Measurements from ENCODE around the gene PLD3. TPM values are rescaled to one million over a fixed set of nuclear protein-coding genes. Genes with fewer than 3 reads are reported as not detected.

PLD3 gene
- polyA plus RNA-seq, 4 donors = 48.1 to 314 (median 93.6) TPM

- Histone ChIP-seq H3K4me3 (ENCODE audit: low read depth in 1 of 3, low read length in 3 of 3) (peak overlapping the region; percentile 10 to 83 (median 69)), H3K9me3 (ENCODE audit: control insufficient read depth in 2 of 2, insufficient read depth in 1 of 2, low read depth in 1 of 2, low read length in 1 of 2) (no peaks in the 10 kb centered on the region), H3K27me3 (ENCODE audit: control insufficient read depth in 3 of 3, insufficient read depth in 3 of 3, low read length in 3 of 3) (no peaks in the 10 kb centered on the region), H3K36me3 (ENCODE audit: control insufficient read depth in 3 of 3, insufficient read depth in 2 of 3, low read depth in 1 of 3, low read length in 3 of 3) (no peaks in the 10 kb centered on the region), H3K27ac (ENCODE audit: low read depth in 1 of 3, low read length in 2 of 3) (peak overlapping the region in 2 of 3 donors; percentile 13 to 44), H3K4me1 (ENCODE audit: control insufficient read depth in 3 of 3, insufficient read depth in 2 of 3, low read depth in 1 of 3, low read length in 2 of 3) (peaks cover 0 to 3% (median 0%) of the 10 kb centered on the region in 3 donors)
- DNase-seq (peak; percentile 37 to 53), FAIRE-seq (no peak)
- 14 to 15% (median 15%) methylated on average over 17 of the region's 17 CpGs for WGBS, 3 donors
Observed at GRCh38 chr19:40348961-40349507, 539 bp downstream of the PLD3 start.

- no peaks in the 10 kb centered on the region for H3K9me3 ChIP-seq (ENCODE audit: control insufficient read depth in 2 of 2, insufficient read depth in 1 of 2, low read depth in 1 of 2, low read length in 1 of 2)
- WGBS, 3 donors = 81 to 93% (median 83%) methylated on average over 9 of the region's 9 CpGs
Observed at GRCh38 chr19:40355975-40356680, 7.6 kb downstream of the PLD3 start.

DNA sequence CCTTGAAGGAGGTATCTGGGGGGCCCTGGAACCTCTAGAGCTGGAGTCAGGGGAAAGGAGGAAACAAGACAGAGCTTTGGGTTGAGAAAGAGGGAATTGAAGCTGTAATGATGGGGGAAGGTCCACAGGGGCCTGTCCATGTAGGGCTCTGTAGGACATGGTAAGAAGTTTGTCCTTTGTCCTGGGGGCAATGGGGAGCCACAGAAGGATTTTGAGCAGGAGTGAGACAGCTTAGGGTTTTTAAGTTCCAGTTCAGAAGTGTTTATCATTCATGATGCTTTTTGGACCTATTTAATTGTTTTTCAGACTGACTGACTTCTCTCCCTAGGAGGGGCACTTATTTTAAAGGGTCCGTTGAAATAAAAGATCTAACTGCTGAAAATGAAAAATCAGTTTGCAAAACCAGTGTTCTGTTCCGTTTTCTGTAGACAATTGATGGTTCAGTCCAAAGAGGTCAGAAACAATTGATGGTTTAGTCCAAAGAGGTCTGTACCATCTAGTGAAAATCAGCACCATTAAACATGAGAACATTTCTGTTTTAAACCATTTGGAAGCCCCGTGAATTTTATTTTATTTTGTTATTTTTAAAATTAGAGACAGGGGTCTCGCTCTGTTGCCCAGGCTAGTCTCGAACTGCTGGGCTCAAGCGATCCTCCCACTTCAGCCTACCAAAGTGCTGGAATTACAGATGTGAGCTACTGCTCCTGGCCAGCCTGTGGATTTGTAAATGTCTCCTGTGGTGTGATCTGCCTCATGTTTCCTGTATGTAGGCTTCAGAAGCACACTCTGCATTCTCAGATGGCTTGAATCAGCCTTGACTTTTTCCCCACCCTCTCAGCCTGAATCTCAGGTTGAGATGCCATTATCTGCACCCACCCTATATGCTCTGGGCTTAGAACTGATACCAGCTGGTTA, 8.4 kb downstream of the PLD3 start:
- Histone ChIP-seq H3K4me3 (ENCODE audit: low read depth in 1 of 3, low read length in 3 of 3) (no peak overlapping the region), H3K27me3 (ENCODE audit: control insufficient read depth in 3 of 3, insufficient read depth in 3 of 3, low read length in 3 of 3) (no peaks in the 10 kb centered on the region), H3K36me3 (ENCODE audit: control insufficient read depth in 3 of 3, insufficient read depth in 2 of 3, low read depth in 1 of 3, low read length in 3 of 3) (peaks cover 0 to 43% (median 0%) of the 10 kb centered on the region in 3 donors), H3K27ac (ENCODE audit: low read depth in 1 of 3, low read length in 2 of 3) (no peak overlapping the region), H3K4me1 (ENCODE audit: control insufficient read depth in 3 of 3, insufficient read depth in 2 of 3, low read depth in 1 of 3, low read length in 2 of 3) (no peaks in the 10 kb centered on the region), H3K9me3 (ENCODE audit: control insufficient read depth in 2 of 2, insufficient read depth in 1 of 2, low read depth in 1 of 2, low read length in 1 of 2) (no peaks in the 10 kb centered on the region)
- DNase-seq (no peak), FAIRE-seq (no peak)
- WGBS, 3 donors = 88 to 94% (median 93%) methylated on average over 6 of the region's 6 CpGs

More at GRCh38 chr19:40355975-40356680, 7.6 kb downstream of the PLD3 start:
- Histone ChIP-seq H3K36me3 (ENCODE audit: control insufficient read depth in 3 of 3, insufficient read depth in 2 of 3, low read depth in 1 of 3, low read length in 3 of 3) (peaks cover 0 to 41% (median 0%) of the 10 kb centered on the region in 3 donors), H3K27me3 (ENCODE audit: control insufficient read depth in 3 of 3, insufficient read depth in 3 of 3, low read length in 3 of 3) (no peaks in the 10 kb centered on the region), H3K4me1 (ENCODE audit: control insufficient read depth in 3 of 3, insufficient read depth in 2 of 3, low read depth in 1 of 3, low read length in 2 of 3) (no peaks in the 10 kb centered on the region), H3K27ac (ENCODE audit: low read depth in 1 of 3, low read length in 2 of 3) (no peak overlapping the region), H3K4me3 (ENCODE audit: low read depth in 1 of 3, low read length in 3 of 3) (no peak overlapping the region)
- FAIRE-seq = no peak
- no peak for DNase-seq

GRCh38 chr19:40357640-40358039, 9.1 kb downstream of the PLD3 start:
- Histone ChIP-seq H3K27ac (ENCODE audit: low read depth in 1 of 3, low read length in 2 of 3) (no peak overlapping the region), H3K9me3 (ENCODE audit: control insufficient read depth in 2 of 2, insufficient read depth in 1 of 2, low read depth in 1 of 2, low read length in 1 of 2) (no peaks in the 10 kb centered on the region), H3K36me3 (ENCODE audit: control insufficient read depth in 3 of 3, insufficient read depth in 2 of 3, low read depth in 1 of 3, low read length in 3 of 3) (peaks cover 0 to 45% (median 0%) of the 10 kb centered on the region in 3 donors), H3K4me3 (ENCODE audit: low read depth in 1 of 3, low read length in 3 of 3) (no peak overlapping the region), H3K27me3 (ENCODE audit: control insufficient read depth in 3 of 3, insufficient read depth in 3 of 3, low read length in 3 of 3) (no peaks in the 10 kb centered on the region), H3K4me1 (ENCODE audit: control insufficient read depth in 3 of 3, insufficient read depth in 2 of 3, low read depth in 1 of 3, low read length in 2 of 3) (no peaks in the 10 kb centered on the region)
- 78 to 93% (median 87%) methylated on average over 3 of the region's 3 CpGs for WGBS, 3 donors
- FAIRE-seq = no peak
- no peak for DNase-seq

DNA sequence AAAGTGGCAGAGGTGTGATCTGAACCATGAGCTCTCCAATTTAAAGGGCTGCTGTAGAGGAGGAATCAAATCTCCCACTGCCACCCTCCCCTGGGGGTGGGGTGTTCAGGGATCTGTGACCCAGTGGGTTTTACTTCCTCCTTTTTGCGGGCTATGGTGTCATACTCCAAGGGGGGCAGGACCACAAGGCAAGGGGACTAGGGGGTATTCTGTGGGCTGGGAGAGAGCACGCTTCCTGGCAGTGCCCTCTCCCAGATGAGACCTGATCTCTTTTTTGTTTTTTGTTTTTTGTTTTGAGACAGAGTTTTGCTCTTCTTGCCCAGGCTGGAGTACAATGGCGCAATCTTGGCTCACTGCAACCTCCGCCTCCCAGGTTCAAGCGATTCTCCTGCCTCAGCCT, 10.3 kb downstream of the PLD3 start:
- H3K4me3 ChIP-seq (ENCODE audit: low read depth in 1 of 3, low read length in 3 of 3) = no peak overlapping the region
- H3K4me1 ChIP-seq (ENCODE audit: control insufficient read depth in 3 of 3, insufficient read depth in 2 of 3, low read depth in 1 of 3, low read length in 2 of 3) = no peaks in the 10 kb centered on the region
- FAIRE-seq (no peak), DNase-seq (no peak)
- peaks cover 0 to 47% (median 0%) of the 10 kb centered on the region in 3 donors for H3K36me3 ChIP-seq (ENCODE audit: control insufficient read depth in 3 of 3, insufficient read depth in 2 of 3, low read depth in 1 of 3, low read length in 3 of 3)
- H3K9me3 ChIP-seq (ENCODE audit: control insufficient read depth in 2 of 2, insufficient read depth in 1 of 2, low read depth in 1 of 2, low read length in 1 of 2) = no peaks in the 10 kb centered on the region
- H3K27me3 ChIP-seq (ENCODE audit: control insufficient read depth in 3 of 3, insufficient read depth in 3 of 3, low read length in 3 of 3) = no peaks in the 10 kb centered on the region
- 90 to 96% (median 94%) methylated on average over 4 to 5 of the region's 5 CpGs for WGBS, 3 donors
- H3K27ac ChIP-seq (ENCODE audit: low read depth in 1 of 3, low read length in 2 of 3) = no peak overlapping the region

DNA sequence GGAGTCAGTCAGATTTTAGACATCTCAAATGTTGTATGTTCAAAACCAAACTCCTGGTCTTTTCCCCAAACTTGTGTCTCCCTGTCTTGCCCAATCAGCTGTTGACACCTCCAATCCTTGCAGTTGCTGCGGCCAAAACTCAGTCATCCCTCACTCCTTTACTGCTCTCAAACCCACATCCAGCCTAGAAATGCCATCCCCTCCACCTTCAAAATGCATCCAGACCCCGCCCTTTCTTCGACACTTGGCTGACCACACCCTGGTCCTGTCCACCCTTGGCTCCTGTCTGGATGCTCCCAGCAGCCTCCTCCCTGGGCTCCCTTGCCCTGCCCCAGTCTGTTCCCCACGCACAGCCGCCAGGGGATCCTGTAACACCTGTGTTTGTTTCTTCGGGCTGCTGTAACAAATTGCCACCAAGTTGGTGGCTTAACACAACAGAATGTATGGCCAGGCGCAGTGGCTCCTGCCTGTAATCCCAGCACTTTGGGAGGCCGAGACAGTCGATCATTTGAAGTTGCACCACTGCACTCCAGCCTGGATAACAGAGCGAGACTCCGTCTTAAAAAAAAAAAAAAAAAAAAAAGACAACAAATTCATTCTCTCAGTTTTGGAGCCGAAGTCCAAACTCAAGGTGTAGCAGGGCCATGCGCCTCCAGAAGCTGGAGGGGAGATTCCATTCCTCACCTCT, 11.7 kb downstream of the PLD3 start:
- Histone ChIP-seq H3K9me3 (ENCODE audit: control insufficient read depth in 2 of 2, insufficient read depth in 1 of 2, low read depth in 1 of 2, low read length in 1 of 2) (no peaks in the 10 kb centered on the region), H3K27ac (ENCODE audit: low read depth in 1 of 3, low read length in 2 of 3) (no peak overlapping the region), H3K36me3 (ENCODE audit: control insufficient read depth in 3 of 3, insufficient read depth in 2 of 3, low read depth in 1 of 3, low read length in 3 of 3) (peaks cover 0 to 40% (median 0%) of the 10 kb centered on the region in 3 donors), H3K4me1 (ENCODE audit: control insufficient read depth in 3 of 3, insufficient read depth in 2 of 3, low read depth in 1 of 3, low read length in 2 of 3) (no peaks in the 10 kb centered on the region), H3K27me3 (ENCODE audit: control insufficient read depth in 3 of 3, insufficient read depth in 3 of 3, low read length in 3 of 3) (no peaks in the 10 kb centered on the region), H3K4me3 (ENCODE audit: low read depth in 1 of 3, low read length in 3 of 3) (no peak overlapping the region)
- no peak for FAIRE-seq
- 80 to 89% (median 85%) methylated on average over 13 of the region's 13 CpGs for WGBS, 3 donors
- DNase-seq = no peak

DNA sequence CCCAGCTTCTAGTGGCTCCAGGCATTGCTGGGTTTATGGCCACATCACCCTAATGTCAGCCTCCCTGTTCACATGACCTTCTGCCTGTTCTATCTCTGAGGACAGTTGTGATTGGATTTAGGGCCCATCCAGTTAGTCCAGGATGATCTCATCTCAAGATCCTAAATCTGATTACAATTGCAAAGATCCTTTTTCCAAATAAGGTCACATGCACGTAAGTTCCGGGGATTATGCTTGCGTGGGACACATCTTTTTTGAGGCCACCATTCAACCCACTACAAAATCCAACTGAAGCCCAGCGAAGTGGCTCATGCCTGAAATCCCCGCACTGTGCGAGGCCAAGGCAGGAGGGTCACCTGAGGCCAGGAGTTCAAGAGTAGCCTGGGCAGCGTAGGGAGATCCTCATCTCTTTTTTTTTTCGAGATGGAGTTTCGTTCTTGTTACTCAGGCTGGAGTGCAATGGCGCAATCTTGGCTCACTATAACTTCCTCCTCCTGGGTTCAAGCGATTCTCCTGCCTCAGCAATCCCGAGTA, 12.3 kb downstream of the PLD3 start:
- H3K4me1 ChIP-seq (ENCODE audit: control insufficient read depth in 3 of 3, insufficient read depth in 2 of 3, low read depth in 1 of 3, low read length in 2 of 3) = no peaks in the 10 kb centered on the region
- peaks cover 0 to 38% (median 0%) of the 10 kb centered on the region in 3 donors for H3K36me3 ChIP-seq (ENCODE audit: control insufficient read depth in 3 of 3, insufficient read depth in 2 of 3, low read depth in 1 of 3, low read length in 3 of 3)
- H3K27ac ChIP-seq (ENCODE audit: low read depth in 1 of 3, low read length in 2 of 3) = no peak overlapping the region
- no peaks in the 10 kb centered on the region for H3K9me3 ChIP-seq (ENCODE audit: control insufficient read depth in 2 of 2, insufficient read depth in 1 of 2, low read depth in 1 of 2, low read length in 1 of 2)
- no peak for DNase-seq
- no peaks in the 10 kb centered on the region for H3K27me3 ChIP-seq (ENCODE audit: control insufficient read depth in 3 of 3, insufficient read depth in 3 of 3, low read length in 3 of 3)
- H3K4me3 ChIP-seq (ENCODE audit: low read depth in 1 of 3, low read length in 3 of 3) = no peak overlapping the region
- WGBS, 3 donors = 89 to 93% (median 92%) methylated on average over 12 of the region's 12 CpGs
- no peak for FAIRE-seq

DNA sequence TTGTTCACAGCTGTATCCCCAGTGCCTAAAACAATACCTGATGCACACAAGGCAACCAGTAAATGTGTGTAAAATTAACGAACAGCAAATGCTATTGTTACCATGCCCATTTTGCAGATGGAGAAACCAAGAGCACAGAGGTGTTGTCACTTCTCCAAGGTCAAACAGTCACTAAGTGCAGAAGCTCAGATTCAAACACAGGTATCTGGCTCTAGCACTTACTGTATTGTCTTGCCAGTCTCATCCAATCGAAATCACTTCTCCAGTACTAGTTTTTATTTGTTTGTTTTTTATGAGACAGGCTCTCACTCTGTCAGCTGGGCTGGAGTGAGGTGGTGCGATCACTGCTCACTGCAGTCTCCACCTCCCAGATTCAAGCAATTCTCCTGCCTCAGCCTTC, 13.7 kb downstream of the PLD3 start:
- DNase-seq (no peak), FAIRE-seq (no peak)
- Histone ChIP-seq H3K27me3 (ENCODE audit: control insufficient read depth in 3 of 3, insufficient read depth in 3 of 3, low read length in 3 of 3) (no peaks in the 10 kb centered on the region), H3K36me3 (ENCODE audit: control insufficient read depth in 3 of 3, insufficient read depth in 2 of 3, low read depth in 1 of 3, low read length in 3 of 3) (peaks cover 0 to 41% (median 4%) of the 10 kb centered on the region in 3 donors), H3K4me1 (ENCODE audit: control insufficient read depth in 3 of 3, insufficient read depth in 2 of 3, low read depth in 1 of 3, low read length in 2 of 3) (peaks cover 0 to 10% (median 0%) of the 10 kb centered on the region in 3 donors), H3K27ac (ENCODE audit: low read depth in 1 of 3, low read length in 2 of 3) (no peak overlapping the region), H3K4me3 (ENCODE audit: low read depth in 1 of 3, low read length in 3 of 3) (no peak overlapping the region), H3K9me3 (ENCODE audit: control insufficient read depth in 2 of 2, insufficient read depth in 1 of 2, low read depth in 1 of 2, low read length in 1 of 2) (no peaks in the 10 kb centered on the region)
- WGBS, 3 donors = 90 to 93% (median 92%) methylated on average over 3 of the region's 3 CpGs
